Vagina (tissue), 2 donors: ENCODE data around the gene ANKRD30B.

Experiments used
- CTCF ChIP-seq, 3 experiments: fragments of 450-650 bp in 2 of 3; fragments of 200-600 bp in 1 of 3; sonication (generic) in 1 of 3; IDR thresholded peaks; one replicate each; pipeline ENCODE4 v1.5.1; 2017 to 2019; ENCODE audit warnings: antibody characterized with exemption in 3 of 3, mild to moderate bottlenecking in 2 of 3, moderate library complexity in 2 of 3
- POLR2AphosphoS5 ChIP-seq, 2 donors: sonication (generic); formaldehyde crosslinking; IDR thresholded peaks; one replicate each; pipeline ENCODE4 v1.9.0; 2017; ENCODE audit warnings: antibody characterized with exemption in 2 of 2, mild to moderate bottlenecking in 2 of 2, low read depth in 1 of 2; ENCODE audit not compliant: insufficient read depth in 1 of 2

DNA sequence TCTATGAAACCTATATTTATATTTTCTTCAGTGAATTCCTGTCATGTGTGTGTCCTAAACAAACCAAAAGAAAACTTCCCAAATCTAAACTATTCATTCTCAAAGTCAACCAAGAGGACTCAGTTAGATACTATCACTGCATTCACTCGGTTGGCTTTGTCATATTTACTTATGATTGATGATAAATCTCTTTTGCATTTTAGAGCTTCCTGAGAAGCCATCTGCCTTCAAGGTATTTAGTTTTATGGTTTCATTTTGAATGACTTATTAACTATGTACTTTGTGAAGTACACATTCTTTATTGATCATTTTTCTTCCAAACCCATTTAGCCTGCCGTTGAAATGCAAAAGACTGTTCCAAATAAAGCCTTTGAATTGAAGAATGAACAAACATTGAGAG, 36.2 kb downstream of the ANKRD30B start:
- no peak for TF ChIP-seq CTCF (IDR thresholded peaks at IDR 0.05)
- TF ChIP-seq POLR2AphosphoS5 (IDR thresholded peaks at IDR 0.05; ENCODE audit: insufficient read depth in 1 of 2, low read depth in 1 of 2) = no peak
